NAMALWA (cell line): ENCODE results near the gene LPIN3.

Experiments
- DNase-seq: peaks from one replicate; pipeline ENCODE4 v3.0.0-alpha.2; 2015; ENCODE audit warnings: low spot score

Gene LPIN3

GRCh38 chr20:41365777-41366545 is 25.3 kb downstream of the LPIN3 start:
- DNase-seq: no peak

- DNase-seq: no peak
Observed at GRCh38 chr20:41366546-41367392, 26.1 kb downstream of the LPIN3 start, which contains the start of gene EMILIN3. EMILIN3 (minus strand) TSS chr20:41366818; CDS start chr20:41366634, 184 bp downstream.

GRCh38 chr20:41367393-41367695 is 26.7 kb downstream of the LPIN3 start:
- no peak for DNase-seq

- no peak for DNase-seq
Observed at GRCh38 chr20:41367956-41368355, 27.3 kb downstream of the LPIN3 start.

- DNase-seq: no peak
Observed at GRCh38 chr20:41369673-41370072, 29.1 kb downstream of the LPIN3 start.

GRCh38 chr20:41370176-41370575 is 29.6 kb downstream of the LPIN3 start:
- no peak for DNase-seq

- no peak for DNase-seq
Observed at GRCh38 chr20:41371371-41371770, 30.8 kb downstream of the LPIN3 start.

GRCh38 chr20:41373251-41373783 is 32.7 kb downstream of the LPIN3 start:
- DNase-seq: no peak

GRCh38 chr20:41373931-41374920 is 33.6 kb downstream of the LPIN3 start:
- no peak for DNase-seq

GRCh38 chr20:41375846-41376245 is 35.2 kb downstream of the LPIN3 start:
- DNase-seq: no peak

- no peak for DNase-seq
Observed at GRCh38 chr20:41376349-41376748, 35.7 kb downstream of the LPIN3 start.

- DNase-seq: no peak
Observed at GRCh38 chr20:41377275-41377674, 36.7 kb downstream of the LPIN3 start.

- DNase-seq: no peak
Observed at GRCh38 chr20:41379551-41379950, 38.9 kb downstream of the LPIN3 start.

- DNase-seq: no peak
Observed at GRCh38 chr20:41380551-41381193, 40.1 kb downstream of the LPIN3 start.

GRCh38 chr20:41382791-41383305 is 42.2 kb downstream of the LPIN3 start:
- no peak for DNase-seq

- DNase-seq: no peak
Observed at GRCh38 chr20:41386502-41387427, 46.1 kb downstream of the LPIN3 start.

GRCh38 chr20:41387444-41387851 is 46.8 kb downstream of the LPIN3 start:
- no peak for DNase-seq

- DNase-seq: no peak
Observed at GRCh38 chr20:41390889-41391288, 50.3 kb downstream of the LPIN3 start.

- DNase-seq: no peak
Observed at GRCh38 chr20:41391587-41392001, 51.0 kb downstream of the LPIN3 start.

- DNase-seq: no peak
Observed at GRCh38 chr20:41392295-41392694, 51.7 kb downstream of the LPIN3 start.
